GM23338 (cell line): Measurements from ENCODE around the gene KIT. TPM values are rescaled to one million over a fixed set of nuclear protein-coding genes. Genes with fewer than 3 reads are reported as not detected.

ENCODE experiments used
- ATAC-seq: fragments of 200-7000 bp; cut with Tn5 transposase; 3 replicates; pipeline ENCODE4 v1.9.1; 2020
- DNase-seq: peaks from one replicate; pipeline ENCODE4 v3.0.0-alpha.2; 2015; ENCODE audit warnings: low spot score
- H2AFZ ChIP-seq: fragments of 200-600 bp; sonication (generic); 2 replicates; pipeline ENCODE4 v1.8.0; 2016; ENCODE audit warnings: antibody characterized with exemption, mild to moderate bottlenecking, moderate library complexity
- H3F3A ChIP-seq: fragments of 200-600 bp; sonication (generic); replicated peaks from 2 replicates; pipeline ENCODE4 v1.8.0; 2017; ENCODE audit warnings: antibody characterized with exemption, mixed run types, low read depth
- H3K27ac ChIP-seq: fragments of 200-600 bp; sonication (generic); 2 replicates; pipeline ENCODE4 v1.6.1; 2016; ENCODE audit warnings: low read depth
- H3K27me3 ChIP-seq: fragments of 200-600 bp; sonication (generic); 2 replicates; pipeline ENCODE4 v1.8.0; 2016; ENCODE audit warnings: mild to moderate bottlenecking, mixed run types, moderate library complexity; ENCODE audit not compliant: insufficient read depth
- H3K36me3 ChIP-seq: fragments of 200-600 bp; sonication (generic); 2 replicates; pipeline ENCODE4 v1.8.0; 2016; ENCODE audit warnings: mild to moderate bottlenecking; ENCODE audit not compliant: insufficient read depth
- H3K4me1 ChIP-seq: fragments of 200-600 bp; sonication (generic); 2 replicates; pipeline ENCODE4 v1.8.0; 2016; ENCODE audit warnings: mild to moderate bottlenecking, moderate library complexity; ENCODE audit not compliant: insufficient read depth
- H3K4me2 ChIP-seq: fragments of 200-600 bp; sonication (generic); 2 replicates; pipeline ENCODE4 v1.7.1; 2017; ENCODE audit warnings: mixed run types
- H3K4me3 ChIP-seq: fragments of 200-600 bp; sonication (generic); 2 replicates; pipeline ENCODE4 v1.6.1; 2016; ENCODE audit warnings: mixed run types
- H3K79me2 ChIP-seq: fragments of 200-600 bp; sonication (generic); replicated peaks from 2 replicates; pipeline ENCODE4 v1.8.0; 2017; ENCODE audit warnings: mild to moderate bottlenecking; ENCODE audit not compliant: insufficient read depth
- H3K9me2 ChIP-seq: fragments of 200-600 bp; sonication (generic); 2 replicates; pipeline ENCODE4 v1.8.0; 2017; ENCODE audit not compliant: insufficient read depth
- H4K20me1 ChIP-seq: fragments of 200-600 bp; sonication (generic); replicated peaks from 2 replicates; pipeline ENCODE4 v1.8.0; 2017; ENCODE audit warnings: mild to moderate bottlenecking; ENCODE audit not compliant: insufficient read depth
- H3K27ac Mint-ChIP-seq: 2 replicates; pipeline ENCODE4 v1.8.0; 2020; ENCODE audit warnings: inconsistent platforms, mild to moderate bottlenecking, moderate library complexity, mixed read lengths
- H3K27me3 Mint-ChIP-seq: 3 replicates; pipeline ENCODE4 v1.8.0; 2022; ENCODE audit warnings: low read depth, mild to moderate bottlenecking, moderate library complexity, mixed read lengths, inconsistent platforms; ENCODE audit not compliant: insufficient read depth, poor library complexity
- H3K36me3 Mint-ChIP-seq: 3 replicates; pipeline ENCODE4 v1.8.0; 2021; ENCODE audit warnings: low read depth, mild to moderate bottlenecking, inconsistent platforms, moderate library complexity, mixed read lengths
- H3K4me1 Mint-ChIP-seq: 3 replicates; pipeline ENCODE4 v1.8.0; 2020; ENCODE audit warnings: mild to moderate bottlenecking, inconsistent platforms, mixed read lengths
- H3K4me3 Mint-ChIP-seq: 3 replicates; pipeline ENCODE4 v1.8.0; 2021; ENCODE audit warnings: moderate library complexity, mild to moderate bottlenecking, inconsistent platforms, mixed read lengths
- H3K9me3 Mint-ChIP-seq: 3 replicates; pipeline ENCODE4 v1.8.0; 2020; ENCODE audit warnings: moderate library complexity, mild to moderate bottlenecking, inconsistent platforms, mixed read lengths
- CREB1 ChIP-seq: fragments of 250-450 bp; sonication (Bioruptor Pico); IDR thresholded peaks from 2 replicates; pipeline ENCODE4 v1.5.0; 2020; ENCODE audit warnings: low read depth, mild to moderate bottlenecking, moderate library complexity
- EZH2 ChIP-seq: fragments of 200-600 bp; sonication (generic); IDR thresholded peaks from one replicate; pipeline ENCODE4 v1.8.0; 2017; ENCODE audit warnings: antibody characterized with exemption, mild to moderate bottlenecking, low read depth; ENCODE audit not compliant: unreplicated experiment
- EZH2phosphoT487 ChIP-seq: fragments of 200-600 bp; sonication (generic); IDR thresholded peaks from one replicate; pipeline ENCODE4 v1.8.1; 2018; ENCODE audit warnings: antibody characterized with exemption; ENCODE audit not compliant: unreplicated experiment
- NANOG ChIP-seq: IDR thresholded peaks from 2 replicates; pipeline ENCODE4 v1.6.1; 2016; ENCODE audit warnings: antibody characterized with exemption, borderline replicate concordance
- POLR2AphosphoS5 ChIP-seq: IDR thresholded peaks from 2 replicates; pipeline ENCODE4 v1.6.1; 2016; ENCODE audit warnings: antibody characterized with exemption, low read depth
- REST ChIP-seq: IDR thresholded peaks from one replicate; pipeline ENCODE4 v1.6.1; 2018; ENCODE audit warnings: antibody characterized with exemption; ENCODE audit not compliant: unreplicated experiment
- polyA plus RNA-seq: library from polyadenylated mRNA; unstranded; fragments of >200 nt; fragmentation: Nextera tagmentation; extraction: Ambion mirVana; gene quantifications from 2 replicates; pipeline ENCODE4 v1.2.1, GENCODE V29; 2016
- total RNA-seq: library from RNA; depleted of rRNA; stranded (reverse); fragments of >200 nt; shearing (Covaris generic); gene quantifications from 2 replicates; pipeline ENCODE4 v1.2.3, GENCODE V29; 2014
- TF ChIP-seq, protein P1 (sequence below): IDR thresholded peaks from 2 replicates; pipeline ENCODE4 v1.6.1; 2016; ENCODE audit warnings: antibody characterized with exemption
- TF ChIP-seq, protein P2 (sequence below), 2 experiments: fragments of 200-600 bp in 1 of 2; sonication (generic) in 1 of 2; conservative IDR thresholded peaks; 2 replicates each; pipeline versions ENCODE4 v1.5.1 to v1.6.1; 2016 to 2017; ENCODE audit warnings: antibody characterized with exemption in 2 of 2, low read depth in 2 of 2, mild to moderate bottlenecking in 2 of 2, moderate library complexity in 1 of 2

The KIT gene
- total and polyA plus RNA-seq, 2 experiments from 2014 or later = 9.0 to 28.4 TPM

GRCh38 chr4:54754394-54754793 lies 96.6 kb downstream of the KIT start:
- H3K9me3 Mint-ChIP-seq = peaks cover 5% of the 10 kb centered on the region
- H3K4me1 Mint-ChIP-seq = peaks cover 3% of the 10 kb centered on the region; the same call in 1 of the 3 replicates

More at GRCh38 chr4:54754394-54754793, 96.6 kb downstream of the KIT start:
- no peak overlapping the region for H3K4me2 ChIP-seq
- H3K4me3 ChIP-seq = no peak overlapping the region
- H3K27me3 Mint-ChIP-seq = peaks cover 5% of the 10 kb centered on the region
- H3K4me1 ChIP-seq = no peaks in the 10 kb centered on the region
- H3F3A ChIP-seq = no peaks in the 10 kb centered on the region
- H2AFZ ChIP-seq = no peak overlapping the region
- H3K9me2 ChIP-seq = peaks cover 12% of the 10 kb centered on the region; the same call in 1 of the 2 replicates
- H3K27ac Mint-ChIP-seq = no peak overlapping the region
- no peaks in the 10 kb centered on the region for H3K36me3 Mint-ChIP-seq
- no peak overlapping the region for H3K4me3 Mint-ChIP-seq
- no peak for TF ChIP-seq CREB1 (CRISPR knock-in tag)
- no peak for TF ChIP-seq EZH2phosphoT487
- TF ChIP-seq NANOG = no peak
- TF ChIP-seq, protein P1, sequence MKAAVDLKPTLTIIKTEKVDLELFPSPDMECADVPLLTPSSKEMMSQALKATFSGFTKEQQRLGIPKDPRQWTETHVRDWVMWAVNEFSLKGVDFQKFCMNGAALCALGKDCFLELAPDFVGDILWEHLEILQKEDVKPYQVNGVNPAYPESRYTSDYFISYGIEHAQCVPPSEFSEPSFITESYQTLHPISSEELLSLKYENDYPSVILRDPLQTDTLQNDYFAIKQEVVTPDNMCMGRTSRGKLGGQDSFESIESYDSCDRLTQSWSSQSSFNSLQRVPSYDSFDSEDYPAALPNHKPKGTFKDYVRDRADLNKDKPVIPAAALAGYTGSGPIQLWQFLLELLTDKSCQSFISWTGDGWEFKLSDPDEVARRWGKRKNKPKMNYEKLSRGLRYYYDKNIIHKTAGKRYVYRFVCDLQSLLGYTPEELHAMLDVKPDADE = no peak
- TF ChIP-seq EZH2 = no peak
- TF ChIP-seq, protein P2, sequence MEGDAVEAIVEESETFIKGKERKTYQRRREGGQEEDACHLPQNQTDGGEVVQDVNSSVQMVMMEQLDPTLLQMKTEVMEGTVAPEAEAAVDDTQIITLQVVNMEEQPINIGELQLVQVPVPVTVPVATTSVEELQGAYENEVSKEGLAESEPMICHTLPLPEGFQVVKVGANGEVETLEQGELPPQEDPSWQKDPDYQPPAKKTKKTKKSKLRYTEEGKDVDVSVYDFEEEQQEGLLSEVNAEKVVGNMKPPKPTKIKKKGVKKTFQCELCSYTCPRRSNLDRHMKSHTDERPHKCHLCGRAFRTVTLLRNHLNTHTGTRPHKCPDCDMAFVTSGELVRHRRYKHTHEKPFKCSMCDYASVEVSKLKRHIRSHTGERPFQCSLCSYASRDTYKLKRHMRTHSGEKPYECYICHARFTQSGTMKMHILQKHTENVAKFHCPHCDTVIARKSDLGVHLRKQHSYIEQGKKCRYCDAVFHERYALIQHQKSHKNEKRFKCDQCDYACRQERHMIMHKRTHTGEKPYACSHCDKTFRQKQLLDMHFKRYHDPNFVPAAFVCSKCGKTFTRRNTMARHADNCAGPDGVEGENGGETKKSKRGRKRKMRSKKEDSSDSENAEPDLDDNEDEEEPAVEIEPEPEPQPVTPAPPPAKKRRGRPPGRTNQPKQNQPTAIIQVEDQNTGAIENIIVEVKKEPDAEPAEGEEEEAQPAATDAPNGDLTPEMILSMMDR (conservative IDR thresholded peaks at IDR 0.05; ENCODE audit: low read depth in 2 of 2) = no peak
- TF ChIP-seq POLR2AphosphoS5 = no peak
- TF ChIP-seq REST = no peak
- no peak overlapping the region for H3K27ac ChIP-seq
- DNase-seq = no peak
- ATAC-seq = no peak
- no peaks in the 10 kb centered on the region for H4K20me1 ChIP-seq
- no peaks in the 10 kb centered on the region for H3K27me3 ChIP-seq
- H3K79me2 ChIP-seq = no peaks in the 10 kb centered on the region
- H3K36me3 ChIP-seq = no peaks in the 10 kb centered on the region
